Measurements from ENCODE around the gene NDUFA6. TPM values are rescaled to one million over a fixed set of nuclear protein-coding genes. Genes with fewer than 3 reads are reported as not detected.

Gene NDUFA6
- total RNA-seq, 1 donor from 2014 or later = 69.2 TPM

GRCh38 chr22:42078469-42079318 lies 11.9 kb downstream of the NDUFA6 start:
- DNase-seq (ENCODE audit: extremely low spot score, unreplicated experiment) = no peak
- TF ChIP-seq, protein P1, sequence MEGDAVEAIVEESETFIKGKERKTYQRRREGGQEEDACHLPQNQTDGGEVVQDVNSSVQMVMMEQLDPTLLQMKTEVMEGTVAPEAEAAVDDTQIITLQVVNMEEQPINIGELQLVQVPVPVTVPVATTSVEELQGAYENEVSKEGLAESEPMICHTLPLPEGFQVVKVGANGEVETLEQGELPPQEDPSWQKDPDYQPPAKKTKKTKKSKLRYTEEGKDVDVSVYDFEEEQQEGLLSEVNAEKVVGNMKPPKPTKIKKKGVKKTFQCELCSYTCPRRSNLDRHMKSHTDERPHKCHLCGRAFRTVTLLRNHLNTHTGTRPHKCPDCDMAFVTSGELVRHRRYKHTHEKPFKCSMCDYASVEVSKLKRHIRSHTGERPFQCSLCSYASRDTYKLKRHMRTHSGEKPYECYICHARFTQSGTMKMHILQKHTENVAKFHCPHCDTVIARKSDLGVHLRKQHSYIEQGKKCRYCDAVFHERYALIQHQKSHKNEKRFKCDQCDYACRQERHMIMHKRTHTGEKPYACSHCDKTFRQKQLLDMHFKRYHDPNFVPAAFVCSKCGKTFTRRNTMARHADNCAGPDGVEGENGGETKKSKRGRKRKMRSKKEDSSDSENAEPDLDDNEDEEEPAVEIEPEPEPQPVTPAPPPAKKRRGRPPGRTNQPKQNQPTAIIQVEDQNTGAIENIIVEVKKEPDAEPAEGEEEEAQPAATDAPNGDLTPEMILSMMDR (IDR thresholded peaks at IDR 0.05) = no peak
- no peaks in the 10 kb centered on the region for H3K9me3 Mint-ChIP-seq (ENCODE audit: unreplicated experiment)
- H3K36me3 Mint-ChIP-seq (ENCODE audit: unreplicated experiment) = peaks cover 6% of the 10 kb centered on the region
- H3K4me1 Mint-ChIP-seq (ENCODE audit: unreplicated experiment) = peaks cover 23% of the 10 kb centered on the region
- H3K27me3 Mint-ChIP-seq (ENCODE audit: unreplicated experiment) = no peaks in the 10 kb centered on the region
- H3K27ac Mint-ChIP-seq (ENCODE audit: unreplicated experiment) = peak overlapping the region; percentile 99
- peak overlapping the region; percentile 83 for H3K4me3 Mint-ChIP-seq (ENCODE audit: unreplicated experiment)

GRCh38 chr22:42077486-42078125 lies 13.0 kb downstream of the NDUFA6 start:
- TF ChIP-seq, protein P1 (IDR thresholded peaks at IDR 0.05) = no peak
- Mint-ChIP-seq H3K36me3 (ENCODE audit: unreplicated experiment) (peaks cover 3% of the 10 kb centered on the region), H3K27ac (ENCODE audit: unreplicated experiment) (no peak overlapping the region), H3K9me3 (ENCODE audit: unreplicated experiment) (no peaks in the 10 kb centered on the region), H3K27me3 (ENCODE audit: unreplicated experiment) (no peaks in the 10 kb centered on the region), H3K4me1 (ENCODE audit: unreplicated experiment) (peaks cover 20% of the 10 kb centered on the region), H3K4me3 (ENCODE audit: unreplicated experiment) (no peak overlapping the region)
- DNase-seq (ENCODE audit: extremely low spot score, unreplicated experiment) = no peak

DNA sequence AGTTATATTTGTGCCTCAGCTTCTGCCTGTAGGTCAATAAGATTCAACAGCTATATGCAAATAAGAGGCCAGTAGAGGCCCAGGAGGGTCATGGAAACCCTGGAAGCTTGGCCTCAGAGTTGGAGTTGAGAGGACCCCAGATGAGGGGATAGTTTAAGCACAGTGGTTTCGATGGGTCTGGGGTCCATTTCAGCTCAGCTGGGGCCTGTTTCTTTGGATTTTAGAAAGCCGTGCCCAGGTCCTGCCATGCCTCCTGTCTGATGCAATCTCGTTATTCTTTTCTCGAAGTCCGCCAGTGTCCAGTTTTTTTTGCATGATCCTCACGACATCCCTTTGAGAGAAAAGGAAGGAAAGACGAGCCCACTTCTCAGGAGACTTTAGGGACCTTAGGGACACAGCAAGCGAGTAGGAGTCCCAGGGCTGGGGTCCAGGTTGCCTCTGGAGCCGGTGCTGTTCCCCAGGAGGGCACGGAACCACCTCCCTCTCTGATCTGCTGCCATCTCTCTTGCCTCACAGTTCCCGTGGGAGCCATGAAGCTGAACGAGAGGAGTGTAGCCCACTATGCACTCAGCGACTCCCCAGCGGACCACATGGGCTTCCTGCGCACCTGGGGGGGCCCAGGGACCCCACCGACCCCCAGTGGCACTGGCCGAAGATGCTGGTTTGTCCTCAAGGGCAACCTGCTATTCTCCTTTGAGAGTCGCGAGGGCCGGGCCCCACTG lies 13.6 kb downstream of the NDUFA6 start:
- no peak for DNase-seq (ENCODE audit: extremely low spot score, unreplicated experiment)
- no peak overlapping the region for H3K27ac Mint-ChIP-seq (ENCODE audit: unreplicated experiment)
- no peaks in the 10 kb centered on the region for H3K36me3 Mint-ChIP-seq (ENCODE audit: unreplicated experiment)
- no peak overlapping the region for H3K4me3 Mint-ChIP-seq (ENCODE audit: unreplicated experiment)
- no peaks in the 10 kb centered on the region for H3K9me3 Mint-ChIP-seq (ENCODE audit: unreplicated experiment)
- TF ChIP-seq, protein P1 (IDR thresholded peaks at IDR 0.05) = no peak
- H3K27me3 Mint-ChIP-seq (ENCODE audit: unreplicated experiment) = no peaks in the 10 kb centered on the region
- H3K4me1 Mint-ChIP-seq (ENCODE audit: unreplicated experiment) = peaks cover 19% of the 10 kb centered on the region

- no peak for DNase-seq (ENCODE audit: extremely low spot score, unreplicated experiment)
- TF ChIP-seq, protein P1 (IDR thresholded peaks at IDR 0.05) = no peak
- H3K27ac Mint-ChIP-seq (ENCODE audit: unreplicated experiment) = no peak overlapping the region
- no peaks in the 10 kb centered on the region for H3K36me3 Mint-ChIP-seq (ENCODE audit: unreplicated experiment)
- peaks cover 22% of the 10 kb centered on the region for H3K4me1 Mint-ChIP-seq (ENCODE audit: unreplicated experiment)
- no peaks in the 10 kb centered on the region for H3K9me3 Mint-ChIP-seq (ENCODE audit: unreplicated experiment)
- H3K4me3 Mint-ChIP-seq (ENCODE audit: unreplicated experiment) = no peak overlapping the region
- no peaks in the 10 kb centered on the region for H3K27me3 Mint-ChIP-seq (ENCODE audit: unreplicated experiment)
These were observed 15.5 kb downstream of the NDUFA6 start for GRCh38 chr22:42074846-42075676.
